GM12878 (cell line): ENCODE measurements around the gene TRIM7. TPM values are rescaled to one million over a fixed set of nuclear protein-coding genes. Genes with fewer than 3 reads are reported as not detected.

ENCODE experiments used
- ASH2L ChIP-seq: fragments of 300-600, 200-600 bp; sonication (generic); IDR thresholded peaks from 2 replicates; pipeline ENCODE4 v1.6.1; 2017; ENCODE audit warnings: low read depth, mild to moderate bottlenecking, borderline replicate concordance
- BCL11A ChIP-seq: IDR thresholded peaks from 2 replicates; pipeline ENCODE4 v1.6.1; 2011; ENCODE audit warnings: low read depth, low read length
- BRCA1 ChIP-seq: IDR thresholded peaks from 2 replicates; pipeline ENCODE4 v1.6.1; 2011; ENCODE audit warnings: low read depth, low read length, improper control_type of control experiment
- CEBPZ ChIP-seq: fragments of 150-350 bp; IDR thresholded peaks from 2 replicates; pipeline ENCODE4 v1.6.1; 2016; ENCODE audit warnings: low read depth, low read length
- CREM ChIP-seq: IDR thresholded peaks from 2 replicates; pipeline ENCODE4 v1.6.1; 2014; ENCODE audit warnings: antibody characterized with exemption, low read depth
- E2F8 ChIP-seq: fragments of 450-650 bp; IDR thresholded peaks from 2 replicates; pipeline ENCODE4 v1.6.1; 2018; ENCODE audit warnings: mild to moderate bottlenecking, low read depth, moderate library complexity; ENCODE audit not compliant: partially characterized antibody
- ESRRA ChIP-seq: IDR thresholded peaks from 2 replicates; pipeline ENCODE4 v1.6.1; 2012; ENCODE audit warnings: mild to moderate bottlenecking, low read length, improper control_type of control experiment
- ETV6 ChIP-seq, 2 experiments: fragments of 450-650 bp in 1 of 2; IDR thresholded peaks in 1 of 2; conservative IDR thresholded peaks in 1 of 2; 2 replicates each; pipeline ENCODE4 v1.6.1; 2014; ENCODE audit warnings: antibody characterized with exemption in 1 of 2, borderline replicate concordance in 1 of 2, low read depth in 1 of 2, mild to moderate bottlenecking in 1 of 2, moderate library complexity in 1 of 2
- HDAC2 ChIP-seq: fragments of 200-600 bp; sonication (generic); IDR thresholded peaks from 2 replicates; pipeline ENCODE4 v1.6.1; 2017
- HDAC6 ChIP-seq: fragments of 200-600 bp; sonication (generic); IDR thresholded peaks from one replicate; pipeline ENCODE4 v1.8.0; 2017; ENCODE audit warnings: antibody characterized with exemption; ENCODE audit not compliant: unreplicated experiment
- HDGF ChIP-seq: fragments of 450-650 bp; IDR thresholded peaks from 2 replicates; pipeline ENCODE4 v1.6.1; 2016; ENCODE audit warnings: antibody characterized with exemption
- IRF4 ChIP-seq: IDR thresholded peaks from 2 replicates; pipeline ENCODE4 v1.6.1; 2011; ENCODE audit warnings: low read depth, low read length
- JUNB ChIP-seq: IDR thresholded peaks from 2 replicates; pipeline ENCODE4 v1.6.1; 2016; ENCODE audit warnings: antibody characterized with exemption, mild to moderate bottlenecking
- JUND ChIP-seq: IDR thresholded peaks from 2 replicates; pipeline ENCODE4 v1.6.1; 2012; ENCODE audit warnings: low read depth, mild to moderate bottlenecking, low read length, improper control_type of control experiment, moderate library complexity
- NFXL1 ChIP-seq: fragments of 450-650 bp; IDR thresholded peaks from 2 replicates; pipeline ENCODE4 v1.6.1; 2017; ENCODE audit warnings: antibody characterized with exemption, mild to moderate bottlenecking, borderline replicate concordance
- POLR2AphosphoS2 ChIP-seq: IDR thresholded peaks from 2 replicates; pipeline ENCODE4 v1.6.1; 2011; ENCODE audit warnings: low read depth, mild to moderate bottlenecking, low read length, improper control_type of control experiment, moderate library complexity
- POLR2AphosphoS5 ChIP-seq: IDR thresholded peaks from 2 replicates; pipeline ENCODE4 v1.6.1; 2011; ENCODE audit warnings: mild to moderate bottlenecking, low read length, inconsistent platforms
- SREBF2 ChIP-seq: IDR thresholded peaks from 2 replicates; pipeline ENCODE4 v1.6.1; 2012; ENCODE audit warnings: mild to moderate bottlenecking, low read length
- ZNF207 ChIP-seq: fragments of 450-650 bp; IDR thresholded peaks from 2 replicates; pipeline ENCODE4 v1.6.1; 2014; ENCODE audit warnings: antibody characterized with exemption, mild to moderate bottlenecking, borderline replicate concordance
- ZNF217 ChIP-seq: fragments of 450-650 bp; IDR thresholded peaks from 2 replicates; pipeline ENCODE4 v1.6.1; 2017; ENCODE audit warnings: antibody characterized with exemption, mild to moderate bottlenecking
- ZNF384 ChIP-seq: IDR thresholded peaks from 2 replicates; pipeline ENCODE4 v1.6.1; 2012; ENCODE audit warnings: low read depth, mild to moderate bottlenecking, low read length, improper control_type of control experiment, borderline replicate concordance
- ZNF622 ChIP-seq: fragments of 450-650 bp; IDR thresholded peaks from 2 replicates; pipeline ENCODE4 v1.6.1; 2017; ENCODE audit warnings: mild to moderate bottlenecking, inconsistent platforms
- polyA plus RNA-seq, 11 experiments: library from polyadenylated mRNA; depleted of rRNA in 4 of 11; unstranded in 6 of 11; stranded (reverse) in 5 of 11; fragments of >200 nt; fragmentation: Nextera tagmentation in 4 of 11; fragmentation: Illumina TruSeq in 1 of 11; extraction: Ambion mirVana in 4 of 11; extraction: Trizol in 1 of 11; gene quantifications; 1 replicate in 1 of 11; 2 replicates in 10 of 11; pipeline versions ENCODE4 v1.2.1 to v1.2.3, GENCODE V29; 2011 to 2016; ENCODE audit warnings: inconsistent platforms in 2 of 11, missing spikeins in 2 of 11, low read depth in 1 of 11
- total RNA-seq, 4 experiments: library from RNA; depleted of rRNA in 3 of 4; stranded (reverse); fragments of >200 nt in 3 of 4; fragmentation: Illumina TruSeq in 1 of 4; extraction: Trizol in 1 of 4; gene quantifications; 2 replicates each; pipeline versions ENCODE4 v1.2.1 to v1.2.3, GENCODE V29; 2013 to 2021
- TF ChIP-seq, protein P1 (sequence below), 3 experiments: IDR thresholded peaks in 2 of 3; conservative IDR thresholded peaks in 1 of 3; 2 replicates each; pipeline ENCODE4 v1.5.1; 2011; ENCODE audit warnings: low read depth in 3 of 3, low read length in 3 of 3, mild to moderate bottlenecking in 3 of 3, control low read depth in 2 of 3, moderate library complexity in 2 of 3, inconsistent platforms in 1 of 3, mixed read lengths in 1 of 3; ENCODE audit not compliant: control insufficient read depth in 2 of 3, insufficient read depth in 1 of 3; ENCODE audit errors: extremely low read depth in 1 of 3

Gene TRIM7
- total and polyA plus RNA-seq, 10 of the 15 experiments (the other 5 are each of a cell fraction or from before 2014, with no cell fraction given) = 0.02 to 1.6 (median 0.41) TPM

- TF ChIP-seq ESRRA (no peak), HDGF (no peak), BCL11A (no peak), JUNB (no peak), CREM (peak; percentile 60), HDAC2 (no peak), IRF4 (no peak), ETV6 (conservative IDR thresholded peaks at IDR 0.05 in 1 of 2, IDR thresholded peaks at IDR 0.05 in 1 of 2; ENCODE audit: borderline replicate concordance in 1 of 2, low read depth in 1 of 2) (no peak; a peak in 1 of 4 replicates), JUND (no peak), SREBF2 (peak; percentile 84), ZNF207 (peak; percentile 69; the same call in 1 of the 2 replicates), ASH2L (0 out of 2 replicates have a peak, but pooled peaks have one; percentile 57), ZNF217 (peak; percentile 87), ZNF384 (no peak), E2F8 (no peak), HDAC6 (no peak), POLR2AphosphoS2 (no peak), BRCA1 (no peak), NFXL1 (no peak), POLR2AphosphoS5 (no peak), CEBPZ (no peak), ZNF622 (no peak)
- TF ChIP-seq, protein P1, sequence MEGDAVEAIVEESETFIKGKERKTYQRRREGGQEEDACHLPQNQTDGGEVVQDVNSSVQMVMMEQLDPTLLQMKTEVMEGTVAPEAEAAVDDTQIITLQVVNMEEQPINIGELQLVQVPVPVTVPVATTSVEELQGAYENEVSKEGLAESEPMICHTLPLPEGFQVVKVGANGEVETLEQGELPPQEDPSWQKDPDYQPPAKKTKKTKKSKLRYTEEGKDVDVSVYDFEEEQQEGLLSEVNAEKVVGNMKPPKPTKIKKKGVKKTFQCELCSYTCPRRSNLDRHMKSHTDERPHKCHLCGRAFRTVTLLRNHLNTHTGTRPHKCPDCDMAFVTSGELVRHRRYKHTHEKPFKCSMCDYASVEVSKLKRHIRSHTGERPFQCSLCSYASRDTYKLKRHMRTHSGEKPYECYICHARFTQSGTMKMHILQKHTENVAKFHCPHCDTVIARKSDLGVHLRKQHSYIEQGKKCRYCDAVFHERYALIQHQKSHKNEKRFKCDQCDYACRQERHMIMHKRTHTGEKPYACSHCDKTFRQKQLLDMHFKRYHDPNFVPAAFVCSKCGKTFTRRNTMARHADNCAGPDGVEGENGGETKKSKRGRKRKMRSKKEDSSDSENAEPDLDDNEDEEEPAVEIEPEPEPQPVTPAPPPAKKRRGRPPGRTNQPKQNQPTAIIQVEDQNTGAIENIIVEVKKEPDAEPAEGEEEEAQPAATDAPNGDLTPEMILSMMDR (IDR thresholded peaks at IDR 0.05 in 2 of 3, conservative IDR thresholded peaks at IDR 0.05 in 1 of 3; ENCODE audit: control insufficient read depth in 2 of 3, extremely low read depth in 1 of 3, insufficient read depth in 1 of 3, low read depth in 3 of 3, low read length in 3 of 3) = no peak
Measured at GRCh38 chr5:181173420-181174342, 31.3 kb downstream of the TRIM7 start (continued).
